H7 (cell line): ENCODE data around the gene ST6GALNAC2. TPM values are rescaled to one million over a fixed set of nuclear protein-coding genes. Genes with fewer than 3 reads are reported as not detected.
"Not testable (repeated sequence)": the region's sequence is repeated elsewhere in the genome, so short reads cannot be mapped to it uniquely, and the experiment has no call there.

Experiments used
- DNase-seq: peaks from one replicate; pipeline ENCODE4 v3.0.0; 2012
- H3K27me3 ChIP-seq: 2 replicates; pipeline ENCODE4 v1.6.0; 2011; ENCODE audit warnings: mild to moderate bottlenecking, low read length; ENCODE audit not compliant: control insufficient read depth, insufficient read depth
- H3K36me3 ChIP-seq: replicated peaks from 2 replicates; pipeline ENCODE4 v1.5.1; 2011; ENCODE audit warnings: low read length; ENCODE audit not compliant: control insufficient read depth, insufficient read depth
- H3K4me3 ChIP-seq: 2 replicates; pipeline ENCODE4 v1.5.1; 2011; ENCODE audit warnings: low read depth, mild to moderate bottlenecking, control low read depth, low read length, moderate library complexity; ENCODE audit not compliant: insufficient read depth
- total RNA-seq: library from RNA; depleted of rRNA; stranded (reverse); fragments of >200 nt; shearing (Covaris generic); gene quantifications from 2 replicates; pipeline ENCODE4 v1.2.3, GENCODE V29; 2014; rRNA removed

Gene ST6GALNAC2
- total RNA-seq = 1.7 and 2.4 TPM in 2 replicates

DNA sequence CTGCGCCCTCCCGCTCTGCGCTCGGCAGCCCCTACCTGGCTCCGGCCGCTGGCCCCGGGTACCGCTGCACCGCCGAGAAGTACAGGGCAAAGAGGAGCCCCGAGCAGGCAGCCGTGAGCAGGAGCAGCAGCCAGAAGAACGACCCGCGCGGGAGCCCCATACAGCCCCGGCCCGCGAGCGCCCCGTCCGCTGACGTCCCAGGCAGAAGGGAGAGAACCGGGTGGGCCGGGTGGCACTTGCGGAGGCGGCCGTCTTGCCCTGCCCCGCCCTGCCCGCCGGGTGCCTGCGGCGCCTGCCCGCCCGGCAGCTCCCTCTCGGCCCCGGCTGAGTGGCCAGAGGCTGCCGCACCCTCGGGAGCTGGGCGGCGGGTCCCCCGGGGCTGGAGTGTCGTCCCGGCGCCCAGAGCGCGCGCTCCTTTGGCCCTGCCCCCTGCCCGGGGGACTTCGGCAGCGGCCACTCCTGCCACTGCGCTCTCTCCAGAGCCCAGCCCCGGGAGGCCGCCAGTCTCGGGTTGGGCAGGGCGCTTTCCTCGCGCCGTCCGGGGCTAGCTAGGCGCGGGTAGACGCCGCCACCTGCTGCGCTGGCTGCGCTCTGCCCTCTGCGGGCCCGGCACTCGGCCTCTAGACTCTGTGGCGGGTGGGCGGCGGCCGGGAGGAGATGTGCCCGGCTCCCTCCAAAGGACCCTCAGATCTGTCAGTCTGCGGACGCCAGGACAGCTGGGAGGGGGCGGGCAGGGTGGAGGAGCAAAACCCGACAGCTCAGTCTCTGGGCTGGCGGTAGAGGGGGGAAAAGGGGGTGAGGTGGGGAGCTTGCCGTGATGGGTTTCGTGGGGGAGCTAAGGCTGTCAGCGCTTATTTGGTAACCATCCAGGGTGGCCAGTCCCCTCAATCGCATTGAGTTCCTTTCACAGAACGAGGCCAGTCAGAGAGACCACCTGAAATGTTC, at the start of gene ST6GALNAC2:
Gene ST6GALNAC2 (minus strand): TSS at position 212 of the 945 bp plus-strand sequence. CDS start 52 bp downstream, at position 160.
- H3K27me3 ChIP-seq = peaks cover 48% of the 10 kb centered on the region
- H3K4me3 ChIP-seq = peak within 1 kb of the TSS; percentile 59
- H3K36me3 ChIP-seq = no peaks in the 10 kb centered on the region
- DNase-seq = peak; percentile 84

DNA sequence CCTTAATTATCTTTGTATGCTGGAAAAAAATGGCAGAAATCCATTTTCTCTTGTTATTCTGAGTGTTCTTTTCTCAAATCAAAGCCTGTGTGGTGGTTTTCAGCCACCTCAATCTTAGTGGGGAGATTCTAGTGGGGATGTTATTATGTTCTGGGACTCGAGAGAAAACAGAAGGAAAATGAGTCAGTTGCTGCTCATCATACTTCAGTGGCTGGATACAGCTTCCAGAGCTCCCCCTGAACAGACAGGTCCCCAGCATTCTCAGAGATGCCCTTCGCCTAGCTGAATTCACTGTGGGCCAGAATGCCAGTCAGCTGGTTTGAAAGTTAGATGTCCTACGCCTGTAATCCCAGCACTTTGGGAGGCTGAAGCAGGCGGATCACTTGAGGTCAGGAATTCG, 49.4 kb upstream of the ST6GALNAC2 start:
- no peak for DNase-seq
- Histone ChIP-seq H3K36me3 (no peaks in the 10 kb centered on the region), H3K27me3 (no peaks in the 10 kb centered on the region), H3K4me3 (no peak overlapping the region)

DNA sequence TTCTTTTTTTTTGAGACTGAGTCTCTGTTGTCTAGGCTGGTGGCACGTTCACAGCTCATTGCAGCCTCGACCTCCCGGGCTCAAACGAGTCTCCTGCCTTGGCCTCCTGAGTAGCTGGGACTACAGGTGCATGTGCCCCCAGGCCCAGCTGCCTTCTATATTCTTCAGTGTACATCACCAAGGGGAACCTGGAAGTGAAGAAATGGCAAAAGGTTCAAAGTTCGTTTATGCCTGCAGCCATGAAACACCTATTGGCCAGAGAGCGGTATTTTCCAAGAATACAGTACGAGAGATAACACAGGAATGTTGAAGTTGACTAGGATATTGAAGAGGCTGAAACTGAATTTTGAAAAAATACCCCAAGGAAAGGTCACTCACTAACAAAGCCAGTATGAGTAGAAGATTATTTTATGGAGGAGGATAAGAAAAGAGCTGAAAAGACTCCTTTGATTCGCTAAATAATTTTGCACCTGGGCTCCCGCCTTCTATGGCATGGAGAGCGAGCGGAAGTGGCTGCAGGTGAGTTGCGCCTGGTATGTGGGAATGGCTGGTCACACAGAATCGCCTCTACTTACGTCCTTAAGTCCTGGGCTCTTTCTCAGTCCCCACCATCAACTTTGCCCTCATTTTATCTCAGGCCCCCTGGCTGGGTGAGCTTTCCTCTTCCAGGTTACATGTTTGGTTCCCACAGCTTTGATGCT, 48.1 kb upstream of the ST6GALNAC2 start:
- Histone ChIP-seq H3K4me3 (no peak overlapping the region), H3K36me3 (no peaks in the 10 kb centered on the region), H3K27me3 (no peaks in the 10 kb centered on the region)
- DNase-seq = no peak

DNA sequence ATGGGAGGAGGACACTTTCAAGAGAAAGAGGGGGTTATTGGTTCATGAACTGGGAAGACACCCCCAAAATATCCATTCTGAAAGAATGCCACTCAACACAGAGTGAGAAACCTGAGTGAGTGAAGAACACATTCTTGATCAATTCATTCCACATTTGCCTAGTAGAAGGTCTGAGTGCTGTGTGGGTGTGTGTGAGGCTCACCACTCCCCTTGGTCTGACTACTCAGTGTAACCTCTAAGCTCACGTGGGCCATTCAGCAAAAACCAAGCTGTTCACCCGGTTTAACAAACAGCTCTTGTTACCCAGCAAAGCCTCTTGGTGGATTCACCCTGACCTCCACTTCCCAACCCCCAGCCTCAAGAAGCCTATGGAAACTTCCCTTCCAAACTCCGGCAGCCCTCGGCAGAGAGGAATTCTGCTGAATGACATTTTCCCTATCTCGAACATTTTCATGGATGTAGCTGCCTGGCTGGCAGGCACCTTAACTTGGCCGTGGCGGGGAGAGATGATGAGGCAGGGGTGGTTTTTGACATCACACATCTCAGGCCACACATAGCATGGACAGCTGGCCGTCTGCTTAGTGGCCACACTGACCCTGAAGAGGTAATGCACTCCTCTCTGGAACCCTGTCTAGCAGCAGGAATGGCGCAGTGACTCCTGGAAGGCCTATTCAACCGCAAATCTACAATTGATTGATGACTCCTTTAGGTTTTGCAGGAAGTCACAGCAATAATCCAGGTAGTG, 46.3 kb upstream of the ST6GALNAC2 start:
- no peak overlapping the region for H3K4me3 ChIP-seq
- DNase-seq = no peak
- no peaks in the 10 kb centered on the region for H3K36me3 ChIP-seq

DNA sequence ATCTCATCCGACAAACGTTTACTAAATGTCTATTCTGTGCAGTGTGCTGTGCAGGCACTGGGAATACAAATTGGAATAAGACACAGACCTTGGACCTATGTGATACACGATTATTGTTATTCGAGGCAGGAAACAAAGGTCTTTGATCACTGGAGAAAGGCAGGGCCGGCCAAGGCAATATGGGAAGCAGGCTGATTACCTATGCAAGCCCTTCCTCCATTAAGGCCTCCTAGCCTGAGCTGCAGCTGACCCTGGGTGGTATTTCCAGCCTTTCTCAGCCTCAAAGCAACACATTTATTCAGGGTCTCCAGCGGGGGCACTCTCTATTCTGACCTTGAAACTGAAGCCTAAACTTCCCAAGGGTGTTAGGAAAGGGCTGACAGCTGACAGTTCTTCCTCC, 44.5 kb upstream of the ST6GALNAC2 start:
- Histone ChIP-seq H3K27me3 (no peaks in the 10 kb centered on the region), H3K4me3 (no peak overlapping the region), H3K36me3 (no peaks in the 10 kb centered on the region)
- DNase-seq = peak; percentile 70

More for the DNA sequence above, 46.3 kb upstream of the ST6GALNAC2 start:
- H3K27me3 ChIP-seq = no peaks in the 10 kb centered on the region

DNA sequence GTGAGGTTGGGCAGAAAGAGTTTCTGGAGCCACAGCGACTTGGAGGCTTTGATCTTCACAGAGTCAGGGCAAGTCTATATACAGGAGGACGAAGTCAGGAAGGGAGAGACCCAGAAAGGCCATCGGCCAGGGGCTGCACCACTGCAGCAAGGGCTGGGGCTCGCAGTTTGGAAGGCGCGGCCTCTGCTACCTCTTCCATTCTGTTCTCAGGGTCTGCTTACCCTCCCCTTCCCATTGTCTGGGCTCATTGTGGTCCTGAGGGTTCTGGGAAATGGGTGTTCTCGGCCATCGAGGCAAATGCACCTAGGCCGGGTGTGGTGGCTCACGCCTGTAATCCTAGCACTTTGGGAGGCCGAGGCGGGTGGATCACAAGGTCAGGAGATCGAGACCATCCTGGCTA, 41.9 kb upstream of the ST6GALNAC2 start:
- no peaks in the 10 kb centered on the region for H3K27me3 ChIP-seq
- H3K36me3 ChIP-seq = no peaks in the 10 kb centered on the region
- H3K4me3 ChIP-seq = no peak overlapping the region
- DNase-seq = no peak

DNA sequence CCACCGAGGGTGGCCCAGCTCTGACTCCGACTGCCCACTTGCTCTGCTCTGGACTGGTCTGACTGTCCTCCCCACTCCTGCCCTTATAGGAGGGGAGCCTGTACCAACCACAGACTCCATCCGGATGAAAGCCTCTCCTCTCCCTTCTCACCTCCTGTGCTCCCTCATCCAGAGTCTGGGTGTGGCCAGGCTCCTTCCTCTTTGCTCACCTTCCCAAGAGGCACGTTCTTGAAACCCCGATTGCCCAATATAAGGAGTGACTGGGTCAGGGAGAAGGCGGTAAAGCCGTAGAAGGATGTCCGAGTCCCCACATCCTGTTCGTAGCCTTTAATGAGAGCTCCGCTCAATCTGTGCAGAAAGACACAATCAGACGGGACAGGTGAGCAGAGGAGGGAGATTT, 40.8 kb upstream of the ST6GALNAC2 start:
- H3K27me3 ChIP-seq = no peaks in the 10 kb centered on the region
- no peak overlapping the region for H3K4me3 ChIP-seq
- no peaks in the 10 kb centered on the region for H3K36me3 ChIP-seq
- DNase-seq = no peak

DNA sequence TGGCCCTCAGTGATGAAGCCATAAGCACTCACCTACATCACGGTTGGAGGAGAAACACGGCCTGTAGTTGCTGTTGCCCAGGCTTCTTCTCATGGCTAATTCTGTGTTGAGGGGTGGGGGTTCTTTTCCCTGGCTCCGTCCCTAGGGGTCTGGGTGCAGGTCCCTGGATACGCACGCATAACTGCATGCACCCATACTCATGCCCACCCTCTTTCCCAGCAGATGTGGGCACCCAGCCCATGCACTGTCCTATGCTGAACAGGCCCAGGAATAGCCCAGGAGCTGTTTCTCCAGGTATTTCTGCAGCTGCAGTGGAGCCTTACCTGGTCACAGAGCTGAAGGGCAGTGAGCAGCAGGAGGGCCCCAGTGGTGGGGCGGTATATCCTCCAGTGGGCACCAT, 39.8 kb upstream of the ST6GALNAC2 start:
- no peak for DNase-seq

DNA sequence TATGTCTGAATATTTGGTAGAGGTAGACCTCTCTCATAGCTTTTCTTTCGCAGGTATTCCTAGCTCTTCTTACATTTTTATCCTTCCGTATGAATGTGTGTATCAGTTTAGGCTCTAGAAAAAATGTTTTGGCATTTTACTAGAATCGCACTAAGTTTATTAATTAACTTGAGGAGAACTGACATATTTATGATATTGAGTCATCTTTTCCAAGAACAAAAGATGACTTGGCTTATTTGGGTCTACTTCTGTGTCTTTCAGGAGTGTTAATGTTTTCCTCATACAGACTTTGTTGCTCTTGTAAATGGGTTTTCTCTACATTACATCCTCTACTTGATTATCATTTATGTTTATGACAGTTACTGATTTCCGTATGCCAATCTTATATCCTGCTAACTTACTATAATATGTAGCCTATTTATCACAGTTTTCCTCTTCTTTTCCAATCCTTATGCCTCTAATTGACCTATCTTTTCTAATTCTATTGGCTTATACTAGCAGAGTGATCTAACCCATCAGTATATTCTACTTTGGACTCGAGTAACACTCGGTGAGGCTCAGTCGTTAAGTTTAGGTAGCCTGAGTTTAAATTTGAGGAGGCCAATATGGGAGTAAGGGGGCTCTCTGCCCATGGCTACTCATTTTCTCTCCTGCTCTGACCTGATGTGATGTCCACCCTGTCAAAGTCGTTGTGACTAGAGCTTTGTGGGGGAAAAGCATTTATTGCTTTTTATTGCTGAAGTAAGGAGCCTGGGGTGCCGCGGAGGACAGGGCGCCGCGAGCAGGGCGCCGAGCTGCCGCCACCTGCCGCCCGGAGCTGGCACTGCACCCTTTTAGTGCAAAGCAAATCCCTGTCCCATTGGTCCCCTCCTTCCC, 37.8 kb upstream of the ST6GALNAC2 start:
- Histone ChIP-seq H3K4me3 (no peak overlapping the region), H3K27me3 (no peaks in the 10 kb centered on the region), H3K36me3 (no peaks in the 10 kb centered on the region)
- peak; percentile 92 for DNase-seq

More for the DNA sequence above, 39.8 kb upstream of the ST6GALNAC2 start:
- H3K36me3 ChIP-seq = no peaks in the 10 kb centered on the region
- H3K27me3 ChIP-seq = no peaks in the 10 kb centered on the region
- no peak overlapping the region for H3K4me3 ChIP-seq

DNA sequence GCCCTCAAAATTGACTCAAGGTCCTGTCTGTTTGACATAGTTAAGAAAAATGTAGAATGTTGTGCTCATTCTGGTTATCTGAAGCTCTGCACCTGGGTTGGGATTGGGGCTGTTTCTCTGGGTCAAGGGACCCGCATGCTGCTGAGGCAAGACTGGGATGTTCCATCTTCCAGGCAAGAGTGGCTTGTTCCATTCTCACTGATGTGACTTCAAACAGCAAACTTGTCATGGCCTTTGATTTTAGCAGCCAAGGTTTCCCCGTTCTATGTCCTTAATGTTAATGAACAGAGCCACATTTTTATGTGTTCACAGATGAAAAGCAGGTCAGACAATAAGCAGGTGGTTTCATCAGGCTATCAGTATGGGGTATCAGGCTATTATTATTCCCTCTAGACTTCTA, 32.2 kb upstream of the ST6GALNAC2 start:
- H3K4me3 ChIP-seq = no peak overlapping the region
- H3K36me3 ChIP-seq = no peaks in the 10 kb centered on the region
- no peaks in the 10 kb centered on the region for H3K27me3 ChIP-seq
- peak; percentile 9 for DNase-seq

DNA sequence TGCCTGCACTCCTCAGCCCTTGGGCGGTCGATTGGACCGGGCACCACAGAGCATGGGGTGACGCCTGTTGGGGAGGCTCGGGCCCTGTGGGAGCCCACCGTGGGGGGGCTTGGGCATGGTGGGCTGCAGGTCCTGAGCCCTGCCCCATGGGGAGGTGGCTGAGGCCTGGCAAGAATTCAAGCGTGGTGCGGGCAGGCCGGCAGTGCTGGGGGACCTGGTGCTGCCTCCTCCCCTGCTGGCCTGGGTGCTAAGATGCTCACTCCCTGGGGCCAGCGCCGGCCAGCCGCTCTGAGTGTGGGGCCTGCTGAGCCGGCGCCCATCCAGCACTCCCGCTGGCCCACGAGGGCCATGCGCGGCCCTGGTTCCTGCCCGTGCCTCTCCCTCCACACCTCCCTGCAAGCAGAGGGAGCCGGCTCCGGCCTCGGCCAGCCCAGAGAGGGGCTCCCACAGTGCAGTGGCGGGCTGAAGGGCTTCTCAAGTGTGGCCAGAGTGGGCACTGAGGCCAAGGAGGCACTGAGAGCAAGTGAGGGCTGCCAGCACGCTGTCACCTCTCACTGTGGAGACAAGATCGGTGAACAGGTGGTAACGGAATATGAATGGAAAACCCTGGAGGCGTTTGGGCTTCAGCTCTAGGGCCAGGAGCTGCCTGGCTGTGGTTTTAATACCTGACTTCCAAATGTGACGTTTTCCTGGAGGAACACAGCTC, 29.4 kb upstream of the ST6GALNAC2 start:
- no peaks in the 10 kb centered on the region for H3K36me3 ChIP-seq
- H3K4me3 ChIP-seq = no peak overlapping the region
- H3K27me3 ChIP-seq = no peaks in the 10 kb centered on the region
- peak; percentile 19 for DNase-seq

DNA sequence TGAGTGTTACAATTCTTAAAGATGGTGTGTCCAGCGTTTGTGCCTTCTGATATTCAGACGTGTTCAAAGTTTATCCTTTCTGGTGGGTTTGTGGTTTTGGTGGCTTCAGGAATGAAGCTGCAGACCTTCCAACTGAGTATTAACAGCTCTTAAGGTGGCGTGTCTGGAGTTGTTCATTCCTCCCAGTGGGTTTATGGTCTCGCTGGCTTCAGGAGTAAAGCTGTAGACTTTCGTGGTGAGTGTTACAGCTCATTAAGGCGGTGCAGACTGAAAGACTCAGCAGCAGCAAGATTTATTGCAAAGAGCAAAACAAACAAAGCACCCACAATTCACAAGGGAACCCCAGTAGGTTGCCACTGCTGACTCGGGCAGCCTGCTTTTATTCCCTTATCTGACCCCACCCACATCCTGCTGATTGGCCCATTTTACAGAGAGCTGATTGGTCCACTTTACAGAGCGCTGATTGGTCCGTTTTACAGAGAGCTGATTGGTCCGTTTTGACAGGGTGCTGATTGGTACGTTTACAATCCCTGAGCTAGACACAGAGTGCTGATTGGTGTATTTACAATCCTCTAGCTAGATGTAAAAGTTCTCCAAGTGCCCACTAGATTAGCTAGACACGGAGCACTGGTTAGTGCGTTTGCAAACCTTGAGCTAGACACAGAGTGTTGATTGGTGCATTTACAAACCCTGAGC, 28.6 kb upstream of the ST6GALNAC2 start:
- H3K27me3 ChIP-seq, DNase-seq, H3K36me3 ChIP-seq, H3K4me3 ChIP-seq: not testable (repeated sequence)
